NCI-H345 treated with DMSO at 0.1 percent for 48 hours (cell line): Measurements from ENCODE around the gene SLC41A2.

Source experiments
- DNase-seq: peaks from one replicate; lab custom pipeline; 2025; ENCODE audit not compliant: unreplicated experiment; lab: John Stamatoyannopoulos, UW

Gene SLC41A2

GRCh38 chr12:104933128-104933527 lies 25.0 kb downstream of the SLC41A2 start:
- no peak for DNase-seq

GRCh38 chr12:104930388-104931326 lies 27.4 kb downstream of the SLC41A2 start:
- no peak for DNase-seq

- DNase-seq: no peak
These were observed 28.1 kb downstream of the SLC41A2 start for GRCh38 chr12:104929977-104930376.

GRCh38 chr12:104929368-104929767 lies 28.7 kb downstream of the SLC41A2 start:
- DNase-seq: no peak

- no peak for DNase-seq
These were observed 29.9 kb downstream of the SLC41A2 start for GRCh38 chr12:104928036-104928745.

DNA sequence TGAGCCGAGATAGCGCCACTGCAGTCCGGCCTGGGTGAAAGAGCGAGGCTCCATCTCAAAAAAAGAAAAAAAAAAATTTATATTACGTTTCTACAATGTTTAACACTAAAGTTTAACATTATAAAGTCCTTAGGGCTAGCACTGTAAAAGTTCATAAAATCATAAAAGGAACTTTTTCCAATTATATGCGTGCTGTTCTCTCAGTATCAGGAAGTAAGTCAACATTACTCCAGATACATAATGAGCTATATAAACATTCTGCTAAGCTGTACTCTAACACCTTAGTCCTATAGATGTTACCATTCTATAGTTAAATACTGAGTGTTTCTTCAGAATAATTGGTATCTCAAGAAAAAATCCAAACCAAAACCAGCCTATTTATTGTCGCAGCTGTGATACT lies 32.6 kb downstream of the SLC41A2 start:
- no peak for DNase-seq

- DNase-seq: no peak
These were observed 36.8 kb downstream of the SLC41A2 start for GRCh38 chr12:104921340-104921739.

DNA sequence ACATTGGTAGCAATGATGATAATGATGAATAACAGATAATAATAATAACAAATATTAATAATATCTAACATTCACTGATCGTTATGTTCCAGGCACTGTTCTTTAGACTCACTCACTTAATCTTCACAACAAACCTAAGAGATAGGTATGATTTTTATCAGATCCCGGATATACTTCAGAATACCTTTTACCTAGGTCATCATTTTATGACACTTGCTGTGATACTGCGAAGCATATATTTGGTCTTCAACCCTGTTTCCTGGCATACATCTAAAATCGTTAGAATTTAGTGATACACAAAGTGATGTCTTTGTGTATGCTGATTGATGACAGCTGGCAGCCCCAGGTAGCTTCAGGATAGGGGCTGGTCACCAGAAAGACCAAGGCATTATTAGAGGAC lies 46.1 kb downstream of the SLC41A2 start:
- DNase-seq: no peak

DNA sequence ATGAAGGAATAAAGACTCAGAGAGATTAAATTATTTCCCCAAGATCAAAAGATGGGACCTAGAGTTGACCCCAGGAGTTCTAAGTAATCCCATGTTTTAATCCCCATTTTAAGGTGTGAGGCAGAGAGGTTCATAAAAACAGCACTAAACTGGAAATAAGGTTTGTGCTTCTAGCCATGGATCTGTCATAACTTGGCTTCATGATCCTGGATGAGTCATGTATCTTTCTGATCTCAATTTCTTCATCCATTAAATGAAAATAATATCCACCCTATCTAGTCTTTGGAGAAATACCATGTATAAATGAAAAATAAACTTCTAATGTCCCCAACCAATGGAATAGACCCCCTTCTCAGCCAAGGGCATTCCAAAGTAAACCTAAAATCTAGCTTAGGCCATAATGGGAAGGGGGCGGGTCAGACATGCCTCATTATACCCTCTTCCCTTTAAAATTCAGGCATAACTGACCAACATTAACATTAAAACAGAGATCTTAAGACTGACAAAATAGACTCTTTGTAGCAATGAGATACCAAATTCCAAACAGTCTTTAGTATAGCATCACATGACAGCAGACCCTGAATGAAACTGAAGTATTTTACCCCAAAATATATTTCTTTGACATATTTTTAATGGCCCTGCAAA lies 47.8 kb downstream of the SLC41A2 start:
- no peak for DNase-seq

GRCh38 chr12:104909761-104910160 lies 48.3 kb downstream of the SLC41A2 start:
- no peak for DNase-seq
